Liver (tissue), 3 donors: ENCODE measurements around the gene SYT2.

ENCODE experiments used
- FOXA1 ChIP-seq: IDR thresholded peaks from 2 replicates; pipeline ENCODE4 v1.6.1; 2016; ENCODE audit warnings: antibody characterized with exemption
- NR2F2 ChIP-seq: IDR thresholded peaks from 2 replicates; pipeline ENCODE4 v1.6.1; 2016; ENCODE audit warnings: antibody characterized with exemption
- RAD21 ChIP-seq, 2 donors: IDR thresholded peaks; 2 replicates each; pipeline ENCODE4 v1.6.1; 2016; ENCODE audit warnings: antibody characterized with exemption in 2 of 2, mild to moderate bottlenecking in 2 of 2
- TAF1 ChIP-seq: conservative IDR thresholded peaks from 2 replicates; pipeline ENCODE4 v1.6.1; 2016; ENCODE audit warnings: antibody characterized with exemption, mild to moderate bottlenecking
- YY1 ChIP-seq: IDR thresholded peaks from 2 replicates; pipeline ENCODE4 v1.6.1; 2016; ENCODE audit warnings: antibody characterized with exemption, mild to moderate bottlenecking
- TF ChIP-seq, protein P1 (sequence below): fragments of 150-350 bp; IDR thresholded peaks from 2 replicates; pipeline ENCODE4 v1.5.1; 2017; ENCODE audit warnings: improper control_type of control experiment, low read depth, low read length; ENCODE audit not compliant: missing input control
- TF ChIP-seq, protein P2 (sequence below): IDR thresholded peaks from 2 replicates; pipeline ENCODE4 v1.6.1; 2016; ENCODE audit warnings: antibody characterized with exemption, mild to moderate bottlenecking
- donor health status: healthy.
- donor health status: healthy.

DNA sequence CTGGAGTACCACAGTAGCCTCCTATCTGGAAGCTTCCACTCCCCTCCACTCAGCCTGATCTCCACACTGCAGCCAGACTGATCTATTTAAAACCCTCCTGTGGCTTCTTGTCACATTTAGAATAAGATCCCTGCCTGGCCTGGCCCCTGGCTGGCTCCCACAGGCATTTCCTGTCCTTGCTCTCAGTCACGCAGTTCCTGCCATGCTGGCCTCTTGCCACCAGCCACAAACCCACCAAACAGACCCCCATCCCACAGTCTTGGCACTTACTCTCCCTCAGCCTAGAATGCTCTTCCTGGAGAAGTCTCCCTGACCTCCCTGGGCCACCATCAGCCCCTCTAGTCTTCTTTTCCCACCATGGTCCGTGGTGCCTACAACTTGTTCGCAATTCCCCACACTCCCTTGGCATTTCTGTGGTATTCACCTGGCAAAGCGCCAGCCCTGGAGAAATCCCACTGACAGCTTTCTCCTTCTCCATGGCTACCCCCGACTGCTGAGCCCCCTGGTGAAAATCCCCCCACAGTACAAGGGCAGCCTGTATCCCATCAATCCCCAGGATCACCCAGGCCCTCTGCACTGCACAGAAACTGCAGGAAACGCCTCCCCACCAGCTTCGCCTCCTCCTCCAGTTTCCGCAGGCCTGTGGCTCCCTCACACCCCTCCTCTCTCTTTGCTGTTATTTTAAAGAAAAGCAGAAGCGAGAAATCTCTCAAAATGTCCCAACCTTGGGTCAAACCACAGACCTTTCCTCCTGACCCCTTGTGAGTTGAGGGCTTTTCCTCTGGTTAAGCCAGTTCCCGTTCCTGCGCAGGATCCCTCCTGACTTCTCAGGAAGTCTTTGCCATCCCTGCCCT is 94.5 kb downstream of the SYT2 start:
- TF ChIP-seq, protein P1, sequence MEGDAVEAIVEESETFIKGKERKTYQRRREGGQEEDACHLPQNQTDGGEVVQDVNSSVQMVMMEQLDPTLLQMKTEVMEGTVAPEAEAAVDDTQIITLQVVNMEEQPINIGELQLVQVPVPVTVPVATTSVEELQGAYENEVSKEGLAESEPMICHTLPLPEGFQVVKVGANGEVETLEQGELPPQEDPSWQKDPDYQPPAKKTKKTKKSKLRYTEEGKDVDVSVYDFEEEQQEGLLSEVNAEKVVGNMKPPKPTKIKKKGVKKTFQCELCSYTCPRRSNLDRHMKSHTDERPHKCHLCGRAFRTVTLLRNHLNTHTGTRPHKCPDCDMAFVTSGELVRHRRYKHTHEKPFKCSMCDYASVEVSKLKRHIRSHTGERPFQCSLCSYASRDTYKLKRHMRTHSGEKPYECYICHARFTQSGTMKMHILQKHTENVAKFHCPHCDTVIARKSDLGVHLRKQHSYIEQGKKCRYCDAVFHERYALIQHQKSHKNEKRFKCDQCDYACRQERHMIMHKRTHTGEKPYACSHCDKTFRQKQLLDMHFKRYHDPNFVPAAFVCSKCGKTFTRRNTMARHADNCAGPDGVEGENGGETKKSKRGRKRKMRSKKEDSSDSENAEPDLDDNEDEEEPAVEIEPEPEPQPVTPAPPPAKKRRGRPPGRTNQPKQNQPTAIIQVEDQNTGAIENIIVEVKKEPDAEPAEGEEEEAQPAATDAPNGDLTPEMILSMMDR = no peak
- no peak for TF ChIP-seq TAF1
- TF ChIP-seq NR2F2 = peak; percentile 85
- TF ChIP-seq RAD21 (IDR thresholded peaks at IDR 0.05) = no peak
- no peak for TF ChIP-seq FOXA1
- TF ChIP-seq, protein P2, sequence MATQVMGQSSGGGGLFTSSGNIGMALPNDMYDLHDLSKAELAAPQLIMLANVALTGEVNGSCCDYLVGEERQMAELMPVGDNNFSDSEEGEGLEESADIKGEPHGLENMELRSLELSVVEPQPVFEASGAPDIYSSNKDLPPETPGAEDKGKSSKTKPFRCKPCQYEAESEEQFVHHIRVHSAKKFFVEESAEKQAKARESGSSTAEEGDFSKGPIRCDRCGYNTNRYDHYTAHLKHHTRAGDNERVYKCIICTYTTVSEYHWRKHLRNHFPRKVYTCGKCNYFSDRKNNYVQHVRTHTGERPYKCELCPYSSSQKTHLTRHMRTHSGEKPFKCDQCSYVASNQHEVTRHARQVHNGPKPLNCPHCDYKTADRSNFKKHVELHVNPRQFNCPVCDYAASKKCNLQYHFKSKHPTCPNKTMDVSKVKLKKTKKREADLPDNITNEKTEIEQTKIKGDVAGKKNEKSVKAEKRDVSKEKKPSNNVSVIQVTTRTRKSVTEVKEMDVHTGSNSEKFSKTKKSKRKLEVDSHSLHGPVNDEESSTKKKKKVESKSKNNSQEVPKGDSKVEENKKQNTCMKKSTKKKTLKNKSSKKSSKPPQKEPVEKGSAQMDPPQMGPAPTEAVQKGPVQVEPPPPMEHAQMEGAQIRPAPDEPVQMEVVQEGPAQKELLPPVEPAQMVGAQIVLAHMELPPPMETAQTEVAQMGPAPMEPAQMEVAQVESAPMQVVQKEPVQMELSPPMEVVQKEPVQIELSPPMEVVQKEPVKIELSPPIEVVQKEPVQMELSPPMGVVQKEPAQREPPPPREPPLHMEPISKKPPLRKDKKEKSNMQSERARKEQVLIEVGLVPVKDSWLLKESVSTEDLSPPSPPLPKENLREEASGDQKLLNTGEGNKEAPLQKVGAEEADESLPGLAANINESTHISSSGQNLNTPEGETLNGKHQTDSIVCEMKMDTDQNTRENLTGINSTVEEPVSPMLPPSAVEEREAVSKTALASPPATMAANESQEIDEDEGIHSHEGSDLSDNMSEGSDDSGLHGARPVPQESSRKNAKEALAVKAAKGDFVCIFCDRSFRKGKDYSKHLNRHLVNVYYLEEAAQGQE = no peak
- TF ChIP-seq YY1 = no peak
